GM19043 (cell line): Measurements from ENCODE around the gene RFTN1.

Source experiments
- ATAC-seq: cut with Tn5 transposase; IDR thresholded peaks from one replicate; pipeline ENCODE4 v1.9.1; 2021; ENCODE audit warnings: low read depth; ENCODE audit not compliant: unreplicated experiment

Gene RFTN1

GRCh38 chr3:16412192-16412800 is 101.2 kb downstream of the RFTN1 start:
- ATAC-seq, result no peak

- ATAC-seq, result no peak
Measured at GRCh38 chr3:16411441-16411840, 102.1 kb downstream of the RFTN1 start.

DNA sequence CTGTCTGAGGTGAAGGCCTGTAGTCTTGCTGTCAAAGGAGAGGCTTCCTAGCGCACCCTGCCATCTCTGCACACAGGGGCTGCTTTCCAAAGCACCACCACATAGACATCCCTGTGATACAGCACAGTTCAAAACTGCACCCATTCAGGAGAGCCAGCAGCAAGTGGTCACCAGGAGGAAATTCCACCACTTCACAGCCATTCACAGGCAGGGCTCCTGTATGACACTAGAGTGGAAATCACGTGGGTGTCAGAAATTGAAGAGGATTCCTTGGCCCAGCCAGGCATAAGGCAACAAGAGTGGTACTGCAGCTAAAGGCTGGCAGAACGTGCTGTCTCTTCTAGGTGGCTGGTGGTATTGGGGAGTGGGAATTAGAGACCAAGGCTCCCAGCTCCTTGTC is 102.8 kb downstream of the RFTN1 start:
- no peak for ATAC-seq

GRCh38 chr3:16409032-16409431 is 104.5 kb downstream of the RFTN1 start:
- ATAC-seq, result no peak

GRCh38 chr3:16407366-16407765 is 106.1 kb downstream of the RFTN1 start:
- no peak for ATAC-seq

GRCh38 chr3:16406579-16406978 is 106.9 kb downstream of the RFTN1 start:
- ATAC-seq, result peak; percentile 52

- no peak for ATAC-seq
Measured at GRCh38 chr3:16406166-16406565, 107.3 kb downstream of the RFTN1 start.

GRCh38 chr3:16404349-16404895 is 109.1 kb downstream of the RFTN1 start:
- ATAC-seq, result no peak

DNA sequence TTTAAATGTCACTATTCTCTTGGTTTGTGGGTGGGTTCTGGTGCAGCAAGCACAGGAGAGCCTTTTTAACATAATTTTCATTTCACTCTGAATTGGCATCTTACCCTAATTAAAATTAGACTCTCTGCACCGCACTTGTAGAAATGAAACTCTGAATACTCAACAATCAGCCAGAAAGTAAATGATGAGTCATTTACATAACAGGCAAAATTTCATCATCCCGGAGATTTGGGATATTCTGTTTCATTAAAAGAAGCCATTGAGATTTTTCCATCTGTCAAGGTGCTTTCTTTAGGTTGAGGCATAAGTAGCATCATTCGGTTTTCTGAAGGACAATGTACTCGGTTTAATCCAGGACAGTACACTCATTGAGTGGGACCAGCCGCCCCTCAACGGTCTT is 111.0 kb downstream of the RFTN1 start:
- no peak for ATAC-seq

- ATAC-seq, result no peak
Measured at GRCh38 chr3:16401273-16401672, 112.2 kb downstream of the RFTN1 start.

GRCh38 chr3:16400106-16400931 is 113.2 kb downstream of the RFTN1 start:
- no peak for ATAC-seq

GRCh38 chr3:16399473-16399872 is 114.0 kb downstream of the RFTN1 start:
- no peak for ATAC-seq

GRCh38 chr3:16398648-16399047 is 114.9 kb downstream of the RFTN1 start:
- ATAC-seq, result no peak

DNA sequence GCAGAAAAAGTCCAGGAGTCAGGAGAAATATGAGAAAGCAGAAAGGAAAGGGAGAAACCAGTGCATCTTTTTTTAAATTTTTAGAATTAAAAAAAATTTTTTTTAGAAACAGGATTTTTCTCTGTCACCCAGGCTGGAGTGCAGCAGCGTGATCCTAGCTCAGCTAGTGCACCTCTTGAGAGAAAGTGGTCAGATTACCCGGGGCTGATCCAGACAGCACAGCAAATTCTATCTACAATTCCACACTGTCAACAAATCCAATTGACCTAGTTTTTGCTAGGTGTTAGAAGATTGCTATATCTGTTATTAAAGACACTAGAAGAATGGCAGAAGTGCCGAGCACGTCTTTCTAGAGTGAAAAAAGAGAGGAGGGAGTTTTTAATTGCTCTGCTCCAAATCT is 117.3 kb downstream of the RFTN1 start:
- no peak for ATAC-seq

DNA sequence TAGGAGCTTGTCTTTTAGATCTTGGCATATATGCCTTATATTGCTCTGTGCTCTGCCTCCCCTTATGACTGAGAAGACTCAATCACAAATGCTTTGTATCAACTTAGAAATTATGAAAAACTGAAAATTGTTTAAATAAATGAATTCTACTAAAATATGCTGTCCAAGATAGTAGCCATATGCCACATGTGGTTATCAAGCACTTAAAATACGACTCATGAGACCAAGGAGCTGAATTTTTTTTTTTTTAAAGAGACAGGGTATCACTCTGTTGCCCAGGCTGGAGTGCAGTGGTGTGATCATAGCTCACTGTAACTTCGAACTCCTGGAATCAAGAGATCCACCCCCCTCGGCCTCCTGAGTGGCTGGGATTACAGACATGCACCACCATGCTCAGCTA is 118.3 kb downstream of the RFTN1 start:
- ATAC-seq, result no peak

- no peak for ATAC-seq
Measured at GRCh38 chr3:16394639-16395038, 118.9 kb downstream of the RFTN1 start.

- ATAC-seq, result no peak
Measured at GRCh38 chr3:16392717-16393116, 120.8 kb downstream of the RFTN1 start.

DNA sequence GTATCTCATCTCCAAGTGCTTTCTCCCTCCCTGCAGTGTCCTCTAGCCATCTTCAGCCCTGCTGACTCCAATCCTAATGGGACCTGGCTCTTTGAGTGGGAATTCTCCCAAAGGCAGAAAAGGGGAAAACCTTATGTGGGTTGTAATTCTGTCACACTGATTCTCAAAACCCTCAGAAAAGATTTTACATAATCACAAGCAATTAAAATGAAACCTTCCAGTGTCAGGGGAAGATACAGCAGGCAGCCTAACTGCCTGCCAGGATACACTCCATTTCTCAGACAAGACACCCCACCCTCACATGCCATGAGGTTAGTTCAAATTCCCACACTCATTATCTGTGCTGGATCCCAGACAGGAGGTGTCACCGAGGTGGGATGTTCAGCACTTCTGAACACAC is 121.4 kb downstream of the RFTN1 start:
- ATAC-seq, result no peak

DNA sequence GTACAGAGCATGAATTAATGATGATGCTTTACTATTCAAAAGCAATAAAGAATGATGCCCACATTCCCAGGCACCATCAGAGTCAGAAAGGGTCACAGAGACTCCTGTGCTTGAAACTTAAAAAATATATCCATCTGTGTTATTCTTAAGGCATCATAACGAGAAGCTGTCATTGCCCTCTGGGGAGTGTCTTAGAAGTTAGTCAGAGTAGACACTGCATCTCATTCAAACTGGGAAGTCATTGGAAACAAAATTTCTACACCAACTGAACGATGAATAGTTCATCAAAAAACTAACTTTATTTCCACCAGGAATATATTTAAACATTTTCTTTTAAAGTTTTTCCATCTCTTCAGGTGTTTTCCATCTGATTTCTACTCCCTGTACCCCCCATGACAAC is 122.9 kb downstream of the RFTN1 start:
- no peak for ATAC-seq

DNA sequence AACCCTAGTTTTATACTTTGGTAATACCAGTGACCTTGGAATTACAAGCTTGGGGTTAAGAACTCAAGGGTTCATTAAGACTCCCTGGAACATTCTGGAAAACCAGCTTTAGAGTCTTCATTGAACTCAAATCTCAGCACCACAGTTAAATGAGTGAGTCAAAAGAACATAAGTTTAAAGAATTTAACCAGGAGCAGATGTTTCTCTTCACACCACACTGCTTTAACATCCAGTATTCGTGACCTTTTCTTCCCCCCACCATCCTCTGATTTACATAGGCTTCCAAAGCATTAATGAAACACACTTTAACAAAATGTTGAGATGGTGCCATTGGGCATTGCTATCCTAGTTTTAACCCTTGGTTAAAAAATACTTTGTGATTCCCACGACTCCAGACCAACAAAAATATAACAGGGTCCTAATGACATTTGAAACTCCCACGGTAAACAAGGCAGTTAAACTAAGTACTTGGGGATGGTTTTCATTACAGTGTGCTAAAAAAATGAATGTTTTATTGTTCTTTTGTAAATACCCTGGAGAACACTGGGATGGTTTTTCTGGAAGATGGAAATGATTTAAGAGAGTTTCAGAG is 124.6 kb downstream of the RFTN1 start:
- no peak for ATAC-seq

DNA sequence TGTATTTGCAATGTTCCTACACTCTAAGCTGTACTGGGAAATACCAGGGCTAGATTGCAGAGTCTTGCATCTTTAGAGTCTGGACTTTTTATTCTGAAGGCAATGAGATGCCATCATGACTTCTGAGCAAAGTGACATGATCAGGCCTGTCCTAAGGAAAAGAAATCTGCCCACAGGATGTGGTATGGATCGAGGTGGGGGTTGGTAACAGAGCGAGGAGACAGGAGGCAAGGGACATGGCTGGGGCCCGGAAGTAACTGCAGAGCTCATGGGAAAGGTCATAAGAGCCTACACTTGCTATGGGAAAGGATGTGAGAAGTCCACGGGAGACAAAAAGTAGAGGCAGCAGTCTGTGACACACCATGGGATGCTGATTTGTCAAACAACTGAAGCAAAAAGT is 126.9 kb downstream of the RFTN1 start:
- ATAC-seq, result no peak

GRCh38 chr3:16385151-16385550 is 128.3 kb downstream of the RFTN1 start:
- ATAC-seq, result no peak
